Measurements from ENCODE around the gene TBC1D8.

TBC1D8 gene

DNA sequence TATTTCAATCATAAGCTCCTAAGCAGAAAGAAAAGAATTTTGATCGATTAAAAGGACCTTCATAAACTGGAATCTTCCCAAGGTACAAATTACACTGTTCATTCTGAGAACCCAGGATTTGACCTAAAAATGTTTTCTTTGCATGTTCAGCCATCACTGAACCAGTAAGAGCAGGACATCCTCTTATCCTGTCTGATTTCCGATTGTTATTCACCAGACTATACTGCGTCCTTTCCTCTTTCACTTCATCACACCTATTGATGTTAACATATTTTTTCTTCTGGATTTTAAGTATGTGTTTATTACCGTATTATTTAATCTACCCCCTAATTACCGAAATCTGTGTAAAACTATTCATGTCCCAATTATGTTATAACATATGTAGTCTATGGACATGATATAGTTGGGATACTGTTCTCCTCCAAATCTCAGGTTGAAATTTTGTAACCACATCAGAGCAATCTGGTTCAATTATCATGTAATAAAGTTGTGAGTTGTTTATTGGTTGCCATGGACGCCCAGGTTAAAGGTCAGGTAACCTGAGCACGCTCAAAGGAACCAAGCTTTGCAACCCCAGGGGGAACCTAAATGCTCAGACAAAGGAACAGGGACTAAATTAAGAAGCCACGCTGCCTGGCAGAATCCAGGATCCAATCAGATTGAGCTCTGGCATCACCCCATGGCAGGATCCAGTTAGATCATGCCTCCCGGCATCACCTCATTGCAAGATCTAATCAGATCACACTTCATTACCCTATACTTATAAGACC lies 11.6 kb upstream of the TBC1D8 start:
- no peak for DNase-seq (ENCODE audit: low spot score)

DNA sequence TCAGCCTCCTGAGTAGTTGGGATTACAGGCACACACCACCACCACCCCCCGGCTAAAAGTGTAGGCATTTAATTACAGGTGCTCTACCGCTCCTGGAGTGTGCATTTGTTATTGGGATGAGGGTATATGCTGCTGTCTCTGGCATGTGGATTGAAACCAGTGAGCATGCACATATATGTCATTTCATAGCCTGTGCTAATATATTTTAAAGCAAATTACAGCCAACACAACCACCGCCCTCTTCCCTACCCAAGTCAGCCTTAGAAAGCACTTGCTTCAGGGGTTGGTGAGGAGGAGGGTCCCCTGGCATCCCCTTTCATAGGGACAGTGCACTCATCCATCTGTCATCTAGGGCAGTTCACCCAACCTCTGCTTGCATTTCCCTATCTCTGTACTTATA lies 10.5 kb upstream of the TBC1D8 start:
- no peak for DNase-seq (ENCODE audit: low spot score)

DNA sequence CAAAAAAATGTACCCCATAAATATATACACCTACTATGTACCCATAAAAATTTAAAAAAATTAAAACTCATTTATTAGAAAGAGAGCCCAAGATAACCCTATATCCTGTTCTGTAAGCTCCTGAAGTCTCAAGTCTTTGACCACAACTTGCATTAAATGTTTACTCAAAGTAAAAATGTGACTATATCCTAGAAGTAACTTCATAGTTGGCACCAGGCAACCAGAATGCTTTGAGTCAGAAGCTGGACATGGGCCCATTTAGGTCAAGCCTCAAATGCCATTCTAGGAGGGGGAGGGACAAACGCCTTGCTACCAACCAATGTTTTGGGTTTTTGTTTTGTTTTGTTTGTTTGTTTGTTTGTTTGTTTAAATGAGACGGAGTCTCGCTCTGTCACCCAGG lies 9.3 kb upstream of the TBC1D8 start:
- no peak for DNase-seq (ENCODE audit: low spot score)

DNA sequence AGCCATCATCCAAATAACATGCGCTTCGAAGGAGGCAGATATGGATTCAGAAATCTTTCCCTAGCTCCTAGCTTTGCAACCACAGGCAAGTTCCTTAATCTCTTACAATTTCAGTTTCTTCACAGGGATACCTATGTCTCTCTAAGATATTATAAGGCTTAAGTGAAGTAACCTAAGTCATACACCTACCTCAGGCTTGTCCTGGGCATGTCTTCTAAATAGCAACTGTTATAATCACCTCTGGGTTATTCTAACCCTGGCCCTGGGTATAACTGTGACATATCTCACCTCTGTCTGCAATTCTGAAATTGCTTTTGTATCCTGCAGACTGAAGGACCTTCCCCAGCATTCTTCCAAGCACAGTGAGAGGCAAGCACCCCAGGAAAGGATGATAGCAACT lies 8.3 kb upstream of the TBC1D8 start:
- DNase-seq (ENCODE audit: low spot score), result no peak

DNA sequence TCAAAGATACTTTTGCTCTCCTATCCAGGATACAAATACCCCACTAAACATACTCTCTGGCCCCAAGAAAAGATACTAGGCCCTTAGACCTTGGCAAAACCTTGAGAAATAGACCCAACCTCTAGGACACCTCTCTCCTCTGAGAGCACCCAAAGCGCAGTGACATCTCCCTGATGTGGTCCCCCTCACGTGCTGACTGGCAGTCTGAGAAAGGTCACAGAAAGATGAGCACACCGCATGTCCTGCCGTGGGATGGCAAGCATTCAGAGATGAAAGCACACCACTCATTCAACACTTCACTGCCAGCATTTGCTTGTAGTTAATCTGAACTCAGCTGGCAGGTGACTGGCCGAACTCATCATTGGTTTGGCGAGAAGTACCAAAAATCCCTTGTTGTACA lies 6.1 kb upstream of the TBC1D8 start:
- no peak for DNase-seq (ENCODE audit: low spot score)

DNA sequence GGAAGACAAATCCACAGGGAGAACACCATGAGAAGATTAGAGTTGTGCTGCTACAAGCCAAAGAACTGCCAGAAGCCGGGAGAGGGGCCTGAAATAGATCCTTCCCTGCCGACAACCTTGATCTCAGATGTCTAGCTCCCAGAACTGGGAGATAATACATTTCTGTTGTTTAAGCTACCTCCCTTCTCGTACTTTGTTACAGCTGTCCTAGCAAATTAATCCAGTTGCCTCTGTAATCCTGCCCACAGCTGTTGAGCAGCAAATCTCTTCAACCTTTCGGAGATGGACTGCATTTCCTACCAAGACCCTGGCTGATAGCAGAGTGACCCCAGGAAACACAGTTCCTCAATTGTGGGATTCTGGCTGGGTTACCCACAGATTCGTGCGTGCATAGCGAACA lies 2.6 kb upstream of the TBC1D8 start:
- no peak for DNase-seq (ENCODE audit: low spot score)

DNA sequence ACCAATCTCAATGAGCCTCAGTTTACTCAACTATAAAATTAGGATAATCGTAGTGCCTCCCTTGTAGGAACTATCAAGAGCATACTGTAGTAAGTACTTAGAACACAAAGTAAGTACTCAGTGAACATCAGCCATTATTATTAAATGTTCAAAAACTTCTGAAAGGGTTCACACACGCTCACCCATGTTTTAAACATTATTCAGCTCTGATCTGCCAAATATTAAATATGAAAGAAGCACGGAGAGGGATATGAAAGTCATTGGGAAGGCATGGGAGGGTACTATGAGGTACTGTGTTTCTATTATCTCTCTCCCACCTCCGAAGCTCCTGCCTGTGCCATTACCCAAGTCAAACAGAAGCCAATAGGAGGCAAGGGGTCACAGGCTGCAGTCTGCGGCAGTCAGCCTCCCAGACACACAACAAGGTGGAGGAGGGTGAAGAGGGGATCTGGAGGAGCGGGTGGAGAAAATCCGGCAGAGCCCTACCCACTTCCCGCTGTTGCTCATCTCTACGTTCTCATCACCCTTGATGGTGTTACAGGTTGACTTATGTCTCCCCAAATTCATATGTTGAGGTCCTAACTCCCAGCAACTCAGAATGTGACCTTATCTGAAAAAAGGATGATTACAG lies 2.0 kb upstream of the TBC1D8 start:
- no peak for DNase-seq (ENCODE audit: low spot score)

DNA sequence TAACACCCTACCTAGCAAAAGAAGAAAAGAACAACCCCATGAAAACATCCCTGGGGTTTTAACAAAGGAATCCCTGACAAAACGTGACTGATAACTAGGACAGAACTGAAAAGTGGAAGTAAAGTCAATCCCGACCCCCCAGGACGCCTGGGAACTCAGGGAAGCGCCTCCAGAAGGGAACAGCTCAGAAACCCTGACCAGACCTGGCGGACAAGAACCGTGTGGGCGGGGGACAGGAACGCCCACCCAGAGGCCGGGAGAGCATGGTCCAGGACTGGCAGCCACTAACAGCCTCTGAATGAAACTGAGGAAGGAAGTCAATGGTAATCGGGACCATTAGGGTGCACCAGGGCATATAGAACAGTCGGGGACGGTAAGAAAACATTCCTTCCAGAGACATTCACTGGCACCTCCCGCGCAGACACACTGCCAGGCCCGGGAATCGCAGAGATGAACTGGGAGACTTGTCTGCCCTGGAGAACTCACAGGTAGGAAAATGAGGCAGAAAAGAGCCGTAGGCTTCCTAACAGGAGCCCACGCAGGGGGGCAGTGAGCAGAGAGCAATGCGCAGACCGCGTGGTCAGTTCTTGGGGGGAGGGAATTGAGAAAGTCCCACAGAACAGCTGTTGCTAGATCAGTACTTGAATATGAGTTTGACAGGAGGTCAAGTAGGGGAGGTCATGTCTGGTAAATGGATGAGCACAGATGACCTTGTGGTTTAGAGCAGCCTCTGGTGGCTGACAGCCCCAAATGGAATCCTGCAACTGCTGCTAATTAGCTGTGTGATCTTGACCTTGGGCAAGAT lies 1.3 kb upstream of the TBC1D8 start:
- peak; percentile 15 for DNase-seq (ENCODE audit: low spot score)

DNA sequence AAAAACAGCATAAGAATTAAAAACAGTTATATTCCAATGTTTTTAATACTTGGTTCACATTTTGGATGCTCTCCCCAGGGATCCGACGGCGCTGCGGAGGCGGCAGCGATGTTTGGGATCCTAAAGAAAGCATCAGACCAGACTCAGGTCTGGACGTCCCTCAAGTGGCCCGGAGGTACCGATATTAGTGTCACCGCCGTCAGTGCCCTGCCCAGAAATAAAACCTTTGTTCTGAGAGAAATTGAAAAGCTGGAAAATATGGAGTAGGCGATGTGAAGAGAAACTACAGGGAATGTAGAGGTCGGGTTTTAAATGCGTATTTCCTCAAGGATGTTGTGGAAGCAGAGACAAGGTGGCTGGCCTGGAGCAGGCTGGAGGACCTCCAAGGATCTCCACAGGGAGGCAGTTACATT lies 683 bp upstream of the TBC1D8 start:
- DNase-seq (ENCODE audit: low spot score), result no peak

DNA sequence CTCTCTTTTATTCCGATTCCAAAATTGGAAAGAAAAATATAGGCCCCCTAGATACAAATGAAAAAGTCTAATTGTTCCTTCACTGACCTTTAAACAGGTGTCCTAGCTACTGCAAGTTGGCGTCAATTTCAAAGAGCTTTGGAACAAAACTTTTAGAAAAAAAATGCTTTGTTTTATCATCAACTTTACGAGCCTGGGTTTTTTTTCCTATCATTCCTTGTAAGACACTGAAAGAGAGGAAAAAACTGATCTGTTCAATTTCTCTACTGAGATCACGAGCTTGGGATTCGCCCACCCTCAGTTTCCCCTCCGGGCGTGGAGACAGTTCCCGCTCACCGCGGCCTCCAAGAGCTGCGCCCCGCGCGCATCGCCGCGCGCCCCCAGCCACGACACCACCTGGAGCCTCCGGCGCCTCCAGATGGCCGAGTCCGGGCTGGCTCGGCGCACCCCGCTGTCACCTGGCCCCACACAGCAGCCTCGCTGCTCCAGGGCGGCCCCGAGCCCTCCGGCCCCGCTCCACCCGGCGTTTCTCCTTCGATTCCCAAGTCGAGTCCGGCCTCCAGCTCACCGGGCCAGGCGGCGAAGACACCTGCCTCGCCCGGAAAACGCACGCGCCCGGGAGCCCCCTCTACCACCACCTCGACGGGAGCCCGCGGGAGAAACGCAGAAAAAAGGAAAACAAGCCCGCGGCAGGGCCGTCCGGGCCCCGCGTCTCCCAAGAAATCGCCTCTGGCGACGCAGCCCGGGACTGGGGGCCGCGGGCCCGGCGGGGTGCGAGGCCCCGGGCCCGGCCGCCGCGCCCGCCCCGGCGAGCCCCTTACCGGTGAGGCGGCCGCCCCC lies 656 bp downstream of the TBC1D8 start:
- no peak for DNase-seq (ENCODE audit: low spot score)

DNA sequence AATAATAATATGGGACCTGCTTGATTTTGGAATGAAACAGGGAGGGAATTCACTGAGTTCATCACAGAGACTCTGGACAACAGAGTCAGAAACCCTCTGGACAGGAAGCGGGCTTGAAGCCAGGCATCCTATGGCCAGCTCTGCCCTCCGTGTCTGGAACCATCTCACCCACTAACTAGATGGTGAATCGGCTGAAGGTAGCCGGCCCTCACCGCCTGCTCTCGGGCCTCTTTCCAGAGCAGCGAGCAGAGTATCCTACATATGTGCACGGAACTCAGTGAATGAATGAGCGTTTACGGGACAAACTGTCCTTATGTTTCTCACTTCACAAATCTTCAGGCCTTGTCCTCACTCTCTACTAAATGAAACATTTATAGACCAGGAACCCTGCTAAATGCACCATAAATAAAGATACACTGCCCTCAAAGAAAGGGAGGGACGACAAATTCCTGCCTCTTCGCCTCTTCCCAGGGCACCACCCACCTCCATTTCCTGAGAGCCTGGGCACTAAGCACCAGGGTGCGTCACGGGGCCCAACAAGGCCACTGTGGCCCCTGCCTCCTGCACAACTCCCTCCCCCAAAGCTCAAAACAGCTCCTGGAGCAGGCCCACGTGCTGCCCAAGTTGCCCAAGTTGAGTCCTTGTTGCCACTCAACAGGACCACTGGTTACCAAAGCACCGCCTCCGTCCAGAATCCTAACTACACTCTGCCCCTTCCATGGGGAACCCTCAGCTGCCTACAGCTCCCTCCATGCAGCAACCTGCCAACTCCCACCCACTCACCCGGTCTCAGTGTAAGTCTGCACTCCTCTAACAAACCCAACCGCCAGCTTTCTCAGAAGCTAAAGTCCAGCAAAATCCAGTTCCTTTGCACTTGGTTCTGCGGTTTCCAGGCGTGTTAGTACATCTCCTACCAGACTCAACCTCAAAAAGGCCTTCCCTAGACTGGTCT lies 1.7 kb downstream of the TBC1D8 start:
- DNase-seq (ENCODE audit: low spot score), result no peak

DNA sequence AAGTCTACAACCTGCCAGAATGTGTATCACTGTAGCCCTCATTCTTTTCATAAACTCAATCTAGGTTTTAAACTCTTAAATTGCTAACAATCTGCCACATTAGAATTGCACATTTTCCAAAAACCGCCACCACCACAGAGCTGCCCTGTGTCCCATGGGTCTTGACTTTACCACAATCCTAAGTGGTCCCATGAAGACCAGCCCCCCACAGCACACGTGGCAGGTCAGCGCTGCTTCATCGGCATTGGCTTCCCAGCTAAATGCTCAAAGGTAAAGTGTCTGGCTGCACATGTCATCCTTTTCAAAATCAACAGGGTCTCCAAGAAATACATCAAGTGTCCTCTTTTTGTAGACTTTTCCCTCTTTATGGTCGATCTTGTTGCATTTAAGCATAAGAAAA lies 2.4 kb downstream of the TBC1D8 start:
- DNase-seq (ENCODE audit: low spot score), result no peak

DNA sequence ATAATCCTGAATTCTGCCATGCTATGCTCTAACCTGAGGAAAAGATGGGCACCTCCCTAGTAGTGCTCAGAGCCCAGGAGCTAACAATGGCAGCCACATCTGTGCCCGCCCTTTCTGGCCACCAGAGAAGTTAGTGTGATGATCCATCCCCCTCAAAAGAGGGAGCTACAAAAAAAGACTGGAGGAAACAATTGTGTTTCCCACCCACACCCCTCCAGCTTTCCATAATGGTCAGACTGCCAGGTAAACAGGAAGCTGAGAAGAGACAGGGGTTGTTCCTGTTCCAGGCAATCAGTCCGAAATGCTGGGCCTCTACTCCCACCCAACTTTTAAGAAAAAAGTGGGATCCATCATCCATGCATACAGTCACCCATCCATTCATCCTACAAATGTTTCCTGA lies 3.2 kb downstream of the TBC1D8 start:
- no peak for DNase-seq (ENCODE audit: low spot score)

DNA sequence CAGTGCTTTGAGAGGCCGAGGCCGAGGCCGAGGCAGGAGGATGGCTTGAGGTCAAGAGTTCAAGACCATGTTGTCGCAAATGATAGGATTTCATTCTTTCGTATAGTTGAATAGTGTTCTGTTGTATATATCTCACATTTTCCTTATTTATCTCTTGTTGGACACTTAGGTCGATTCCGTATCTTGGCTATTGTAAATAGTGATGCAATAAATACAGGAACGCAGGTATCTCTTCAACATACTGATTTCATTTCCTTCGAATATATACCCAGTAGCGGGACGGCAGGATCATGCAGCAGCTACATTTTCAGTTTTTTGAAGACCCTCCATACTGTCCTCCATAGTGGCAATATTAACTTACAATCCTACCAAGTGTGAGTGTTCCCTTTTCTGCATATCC lies 4.1 kb downstream of the TBC1D8 start:
- DNase-seq (ENCODE audit: low spot score), result no peak

DNA sequence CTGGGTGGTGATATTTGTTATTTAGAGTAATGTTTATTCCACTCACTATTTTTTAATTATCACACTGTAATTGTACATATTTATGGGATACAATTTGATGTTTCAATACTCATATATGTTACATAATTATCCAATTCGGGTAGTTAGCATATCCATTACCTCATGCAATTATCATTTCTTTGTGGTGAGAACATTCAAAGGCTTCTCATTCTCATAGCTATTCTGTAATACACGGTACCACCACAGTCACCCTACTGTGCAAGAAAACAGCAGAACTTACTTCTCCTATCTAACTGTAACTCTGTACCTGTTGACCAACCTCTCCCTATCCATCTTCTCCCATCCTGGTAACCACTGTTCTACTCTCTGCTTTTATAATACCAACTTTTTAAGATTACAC lies 4.6 kb downstream of the TBC1D8 start:
- DNase-seq (ENCODE audit: low spot score), result no peak

DNA sequence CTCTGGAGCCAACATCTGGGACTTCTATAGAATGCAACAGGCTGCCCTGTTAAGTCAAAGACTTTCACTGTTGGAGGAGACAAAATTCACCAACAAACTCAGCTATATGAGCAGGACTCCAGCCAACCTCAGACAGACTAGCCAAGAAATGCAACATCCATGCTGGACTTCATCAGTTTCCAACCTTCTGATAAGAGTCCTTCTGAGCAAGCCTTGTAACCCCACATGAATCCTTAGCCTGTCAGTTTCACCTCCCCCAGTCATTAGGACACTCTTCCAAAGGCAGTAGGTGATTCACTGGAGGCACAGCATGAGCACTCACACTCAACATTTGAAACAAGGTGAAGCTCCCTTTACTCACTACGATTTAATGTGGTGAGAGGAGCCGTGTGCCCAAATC lies 5.8 kb downstream of the TBC1D8 start:
- no peak for DNase-seq (ENCODE audit: low spot score)

DNA sequence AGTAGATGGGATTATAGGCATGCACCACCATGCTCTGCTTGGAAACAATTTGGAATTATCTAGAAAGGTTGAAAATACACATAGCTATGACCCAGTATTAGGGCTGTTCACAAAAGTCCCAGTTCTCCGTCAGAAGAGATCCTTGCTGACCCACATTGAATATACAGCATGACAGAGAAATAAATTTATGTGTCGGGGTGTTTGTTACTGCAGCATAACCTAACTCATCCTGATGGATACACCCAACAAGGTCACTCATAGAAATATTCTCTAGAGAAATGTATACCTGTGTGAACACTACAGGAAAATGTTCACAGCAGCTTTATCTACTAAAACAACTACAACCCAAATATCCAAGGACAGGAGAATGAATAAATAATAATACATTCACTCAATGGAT lies 9.0 kb downstream of the TBC1D8 start:
- no peak for DNase-seq (ENCODE audit: low spot score)

DNA sequence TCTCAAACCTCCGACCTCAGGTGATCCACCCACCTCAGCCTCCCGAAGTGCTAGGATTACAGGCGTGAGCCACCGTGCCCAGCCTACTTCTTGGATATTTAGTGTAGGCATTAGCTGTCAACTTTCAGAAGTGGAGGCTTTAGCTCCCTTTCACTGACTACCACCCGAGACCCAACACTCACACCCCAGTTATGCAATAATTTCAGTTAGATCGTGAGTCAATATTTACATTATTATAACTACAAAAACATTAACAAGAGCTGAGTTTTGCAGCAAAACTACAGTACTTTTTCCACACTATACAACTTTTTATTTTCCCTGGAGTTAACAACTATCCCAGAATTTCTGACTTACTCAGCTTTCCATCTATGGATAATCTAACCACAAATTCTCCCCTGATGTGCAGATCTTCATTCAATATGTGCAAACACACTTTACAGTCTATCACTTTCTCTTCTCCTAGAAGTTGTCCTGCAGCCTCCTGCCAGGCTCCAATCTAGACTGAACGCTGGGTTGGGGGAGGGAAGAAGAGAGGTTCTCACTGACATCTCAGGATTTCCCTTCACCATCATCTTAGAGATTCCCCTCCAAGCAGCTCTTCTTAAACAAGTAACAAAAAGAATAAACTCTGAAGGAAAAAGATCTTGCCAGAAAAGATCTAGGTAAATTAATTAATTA lies 10.1 kb downstream of the TBC1D8 start:
- no peak for DNase-seq (ENCODE audit: low spot score)

DNA sequence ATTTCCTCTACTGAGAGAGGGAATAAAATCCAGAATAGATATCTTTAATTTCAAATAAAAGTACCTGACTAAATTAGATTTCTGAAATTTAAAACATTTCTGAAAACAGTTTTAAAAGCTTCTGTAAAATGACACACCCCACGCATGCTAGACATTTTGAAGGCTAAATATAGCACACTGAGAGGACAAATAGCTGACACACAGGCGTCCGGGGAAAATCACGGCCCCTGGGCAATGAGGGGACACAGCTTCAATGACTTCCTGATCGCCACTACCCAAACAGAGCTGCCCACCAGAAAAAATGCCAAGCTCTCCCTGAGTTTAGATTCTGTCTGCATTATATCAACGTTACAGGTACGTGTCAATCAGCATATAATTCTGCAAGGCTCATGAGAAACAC lies 10.9 kb downstream of the TBC1D8 start:
- no peak for DNase-seq (ENCODE audit: low spot score)

DNA sequence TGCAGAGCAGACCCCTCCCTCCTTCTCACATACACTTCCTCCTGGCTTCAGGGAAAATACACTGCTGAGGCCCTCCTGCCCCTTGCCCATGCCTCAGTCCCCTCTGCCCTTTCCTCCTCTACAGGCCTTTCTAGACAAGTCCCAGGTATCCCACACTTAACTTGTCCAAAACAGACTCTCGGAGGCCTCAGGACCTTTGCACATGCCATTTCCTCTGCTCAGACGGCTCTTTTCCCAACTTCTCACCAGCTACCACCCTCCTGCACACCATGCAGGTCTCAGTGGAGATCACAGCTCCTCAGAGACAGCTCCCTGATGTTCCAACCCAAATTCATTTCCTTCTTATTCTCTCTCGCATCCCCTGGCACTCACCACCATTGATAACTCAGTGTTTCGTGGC lies 11.7 kb downstream of the TBC1D8 start:
- DNase-seq (ENCODE audit: low spot score), result no peak

All from CD4-positive, alpha-beta T cell treated with Interleukin-6 at 100 ng/mL for 8 hours (primary cell).